NCI-H2107 treated with DMSO at 0.1 percent for 48 hours (cell line): ENCODE data around the gene VWA1.
"Not testable (repeated sequence)": the region's sequence is repeated elsewhere in the genome, so short reads cannot be mapped to it uniquely, and the experiment has no call there.

Experiments used
- DNase-seq: peaks from one replicate; lab custom pipeline; 2025; ENCODE audit not compliant: unreplicated experiment; lab: John Stamatoyannopoulos, UW

The VWA1 gene

DNA sequence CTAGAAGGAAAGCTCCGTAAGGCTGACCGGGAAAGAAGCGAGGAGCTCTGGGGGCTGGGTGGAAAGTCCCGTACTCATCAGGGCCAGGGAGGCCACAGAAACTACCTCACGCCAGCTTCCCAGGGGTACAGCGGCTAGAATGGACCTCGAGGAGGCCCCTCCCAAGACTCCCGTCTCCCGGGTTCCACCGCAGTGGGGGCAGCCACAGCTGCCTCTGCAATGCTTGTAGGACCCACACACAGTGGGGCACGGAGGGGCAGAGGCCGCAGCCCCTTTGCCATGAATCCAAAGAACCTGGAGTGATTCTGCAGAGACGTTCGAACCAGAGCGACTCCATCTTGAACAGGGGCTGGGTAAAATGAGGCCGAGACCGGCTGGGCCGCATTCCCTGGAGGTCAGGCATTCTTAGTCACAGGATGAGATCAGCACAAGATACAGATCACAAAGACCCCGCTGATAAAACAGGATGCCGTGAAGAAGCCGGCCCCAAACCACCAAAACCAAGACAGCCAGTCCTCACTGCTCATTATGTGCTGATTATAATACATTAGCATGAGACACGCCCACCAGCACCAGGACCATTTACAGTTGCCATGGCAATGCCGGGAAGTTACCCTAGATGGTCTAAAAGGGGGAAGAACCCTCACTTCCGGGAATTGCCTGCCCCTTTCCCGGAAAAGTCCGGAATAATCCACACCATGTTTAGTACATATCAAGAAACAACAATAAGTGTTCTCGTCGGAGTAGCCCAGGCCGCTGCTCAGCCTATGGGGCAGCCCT, 12.8 kb upstream of the VWA1 start:
- no peak for DNase-seq

DNA sequence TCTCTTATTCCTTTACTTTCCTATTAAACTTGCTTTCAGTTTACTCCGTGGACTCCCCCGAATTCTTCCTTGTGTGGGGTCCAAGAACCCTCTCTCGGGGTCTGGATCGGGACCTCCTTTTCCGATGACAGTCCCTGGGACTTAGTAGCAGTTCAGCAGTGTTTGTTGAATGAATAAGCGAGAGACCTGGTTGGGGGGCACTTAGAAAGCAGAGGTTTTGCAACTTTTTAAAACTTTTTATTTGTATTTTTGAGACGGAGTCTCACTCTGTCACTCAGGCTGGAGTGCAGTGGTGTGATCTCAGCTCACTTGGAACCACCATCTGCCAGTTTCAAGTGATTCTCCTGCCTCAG, 12.3 kb upstream of the VWA1 start:
- DNase-seq, result no peak

GRCh38 chr1:1424707-1425106, 10.8 kb upstream of the VWA1 start:
- DNase-seq, result no peak

DNA sequence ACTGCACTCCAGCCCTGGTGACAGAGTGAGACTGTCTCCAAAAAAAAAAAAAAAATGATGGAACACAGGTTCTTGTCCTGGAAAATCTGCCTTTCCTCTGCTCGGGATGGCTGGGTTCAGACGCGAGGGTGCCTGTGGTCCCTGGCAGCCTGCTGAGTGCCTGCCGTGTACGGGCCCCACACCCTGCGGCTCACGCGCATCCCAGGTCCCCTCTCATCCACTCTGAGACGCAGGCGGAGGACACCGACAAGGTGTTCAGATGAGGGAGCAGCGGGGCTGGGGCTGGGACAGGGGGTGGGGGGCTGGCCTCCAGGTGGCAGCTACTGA, 10.1 kb upstream of the VWA1 start:
- no peak for DNase-seq

DNA sequence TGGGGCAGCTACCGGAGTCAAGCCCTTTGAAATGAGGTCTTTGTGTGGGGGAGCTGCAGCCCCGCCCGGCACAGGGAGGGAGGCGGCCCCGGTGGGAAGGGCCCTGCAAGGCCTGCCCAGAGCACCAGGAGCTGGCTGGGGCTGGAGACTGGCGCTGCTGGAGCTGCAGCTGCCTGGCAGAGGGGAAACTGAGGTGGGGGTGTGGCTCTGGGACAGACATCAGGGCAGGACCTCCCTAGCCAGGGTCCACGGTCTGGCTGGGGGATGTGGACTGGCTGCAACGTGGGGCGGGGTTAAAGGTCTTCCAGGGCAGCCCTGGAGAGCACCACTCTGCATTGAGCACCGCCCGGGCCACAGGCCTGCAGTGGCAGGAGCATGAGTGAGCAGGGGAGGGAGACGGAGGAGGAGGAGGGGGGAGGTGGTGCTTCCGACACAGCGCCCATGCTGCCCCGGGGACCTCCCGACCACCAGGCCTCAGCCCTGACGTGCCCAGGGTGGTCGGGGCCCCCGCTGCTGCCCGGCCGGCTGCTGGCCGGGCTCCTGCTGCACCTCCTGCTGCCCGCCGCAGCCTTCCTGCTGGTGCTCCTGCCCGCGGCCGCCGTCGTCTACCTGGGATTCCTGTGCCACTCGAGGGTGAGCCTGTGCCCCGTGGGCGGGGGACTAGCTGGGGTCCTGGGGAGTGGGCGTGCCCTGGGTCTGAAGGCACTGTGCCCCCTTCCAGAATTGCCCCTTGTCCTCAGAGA, 9.6 kb upstream of the VWA1 start:
- DNase-seq, result no peak

GRCh38 chr1:1426496-1427105, 8.9 kb upstream of the VWA1 start:
- DNase-seq, result no peak

- DNase-seq, result no peak
Observed at GRCh38 chr1:1427106-1427819, 8.2 kb upstream of the VWA1 start.

DNA sequence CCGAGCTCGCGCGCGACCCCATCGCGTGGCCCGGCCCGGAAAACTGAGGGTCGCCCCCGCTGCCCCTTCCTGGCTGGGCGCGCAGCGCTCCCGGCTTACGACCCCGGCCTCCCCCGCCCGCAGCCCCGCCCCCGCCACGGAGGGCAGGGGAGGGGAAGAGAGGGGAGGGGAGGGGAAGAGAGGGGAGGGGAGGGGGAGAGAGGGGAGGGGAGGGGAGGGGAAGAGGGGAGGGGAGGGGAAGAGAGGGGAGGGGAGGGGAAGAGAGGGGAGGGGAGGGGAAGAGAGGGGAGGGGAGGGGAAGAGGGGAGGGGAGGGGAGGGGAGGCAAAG, 7.7 kb upstream of the VWA1 start:
- no peak for DNase-seq

DNA sequence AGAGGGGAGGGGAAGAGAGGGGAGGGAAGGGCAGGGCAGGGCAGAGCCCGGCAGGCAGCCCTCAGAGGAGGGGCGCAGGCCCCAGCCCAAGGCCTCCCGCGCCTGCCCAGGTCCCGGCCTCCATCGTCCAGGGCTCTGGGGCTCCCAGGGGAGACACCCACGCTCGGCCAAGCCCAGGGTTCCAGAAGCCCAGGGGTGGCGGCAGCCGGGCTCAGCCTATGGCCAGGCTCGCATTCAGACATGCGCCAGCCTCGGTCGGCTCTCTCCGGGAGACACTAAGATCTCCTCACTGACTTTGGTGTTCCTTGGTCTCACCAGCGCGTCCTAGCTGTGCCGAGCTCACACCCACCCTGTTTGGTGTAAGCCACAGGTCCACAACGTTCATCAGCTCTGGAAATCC, 7.3 kb upstream of the VWA1 start:
- DNase-seq, result no peak

- DNase-seq, result not testable (repeated sequence)
Observed at GRCh38 chr1:1428967-1429366, 6.5 kb upstream of the VWA1 start.

DNA sequence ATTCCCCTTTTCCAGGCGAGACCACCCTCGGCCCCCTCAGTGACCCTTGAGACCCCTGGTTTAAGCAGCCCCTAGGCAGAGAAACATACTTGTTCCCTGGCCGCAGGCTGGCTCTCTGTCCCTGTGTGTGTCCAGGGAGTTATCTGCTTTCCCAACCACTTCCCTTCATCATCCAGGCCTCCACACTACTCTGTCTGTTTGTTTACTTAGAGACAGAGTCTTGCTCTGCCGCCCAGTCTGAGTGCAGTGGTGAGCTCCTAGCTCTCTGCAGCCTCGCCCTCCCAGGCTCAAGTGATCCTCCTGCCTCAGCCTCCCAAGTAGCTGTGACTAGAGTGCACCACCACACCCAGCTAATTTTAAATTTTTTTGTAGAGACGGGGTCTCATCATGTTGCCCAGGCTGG, 5.8 kb upstream of the VWA1 start:
- DNase-seq, result no peak

GRCh38 chr1:1430114-1430982, 5.1 kb upstream of the VWA1 start:
- no peak for DNase-seq

DNA sequence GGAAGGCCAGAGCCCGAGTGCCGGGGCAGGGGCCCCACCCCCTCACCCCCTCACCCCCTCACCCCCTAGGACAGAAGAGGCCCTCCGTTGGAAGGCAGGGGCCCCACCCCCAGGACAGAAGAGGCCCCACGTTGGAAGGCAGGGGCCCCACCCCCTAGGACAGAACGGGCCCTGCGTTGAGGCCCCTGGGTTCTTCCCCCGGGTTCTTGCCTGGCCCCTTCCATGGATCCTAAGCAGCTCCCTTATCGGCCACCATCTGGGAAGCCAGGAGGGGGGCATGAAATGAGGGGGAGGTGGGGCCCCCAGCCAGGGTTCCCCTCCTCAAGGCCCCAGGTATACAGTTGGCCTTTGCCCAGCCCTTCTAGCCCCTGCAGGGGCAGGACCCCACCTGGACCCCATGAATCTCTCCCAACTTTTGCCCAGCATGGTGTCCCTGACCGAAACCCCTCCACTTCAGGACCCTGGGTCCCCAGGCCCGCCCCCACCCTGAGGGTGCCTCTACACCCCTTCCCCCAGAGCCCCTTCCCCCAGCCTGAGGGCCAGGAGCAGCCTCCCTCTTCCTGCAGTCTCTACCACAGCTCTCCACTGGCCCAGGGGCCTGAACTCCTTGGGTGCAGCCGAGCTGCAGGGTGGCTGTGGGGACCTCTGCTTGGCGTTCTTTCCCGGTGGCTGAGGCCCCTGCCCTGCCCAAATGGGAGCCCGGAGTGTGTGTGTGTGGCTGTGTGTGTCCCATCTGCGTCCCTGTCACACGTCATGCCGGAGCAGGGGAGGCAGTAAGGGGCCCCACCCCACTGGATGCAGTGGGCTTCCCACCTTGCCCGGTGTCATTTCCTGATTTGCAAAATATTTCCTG, 4.3 kb upstream of the VWA1 start:
- DNase-seq, result no peak

- no peak for DNase-seq
Observed at GRCh38 chr1:1431845-1432273, 3.6 kb upstream of the VWA1 start.

DNA sequence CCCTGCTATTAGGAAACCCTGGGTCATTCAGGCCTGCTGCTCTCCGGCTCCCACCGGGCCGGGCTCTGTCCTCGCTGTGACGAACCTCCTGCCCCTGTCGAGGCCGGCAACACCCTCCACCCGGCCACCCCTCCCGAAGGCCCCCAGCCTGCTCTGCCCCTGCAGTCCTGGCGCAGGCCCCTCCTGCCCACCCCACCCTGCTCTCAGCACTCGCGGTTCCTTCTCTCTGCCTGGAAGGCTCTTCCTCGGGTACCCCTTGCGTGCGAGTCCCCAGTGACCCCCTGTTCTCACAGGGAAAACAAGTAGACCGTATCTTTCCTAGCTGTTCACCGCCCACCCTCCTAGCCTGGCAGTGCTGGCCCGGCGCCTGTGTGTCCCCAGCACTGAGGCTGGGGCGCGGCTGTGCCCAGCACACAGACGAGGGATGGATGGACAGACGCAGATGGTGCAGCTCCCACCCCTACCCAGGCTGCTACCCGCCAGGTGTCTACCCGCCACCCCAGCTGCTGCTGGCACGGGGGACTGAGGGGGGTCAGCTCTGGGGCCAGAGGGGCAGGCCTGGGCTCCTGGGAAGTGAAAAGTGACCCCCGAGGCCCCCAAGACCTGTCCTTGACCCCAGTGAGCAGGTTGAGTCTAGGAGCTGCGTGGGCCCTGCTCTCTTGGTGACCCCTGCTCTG, 3.1 kb upstream of the VWA1 start:
- no peak for DNase-seq

GRCh38 chr1:1432951-1433803, 2.3 kb upstream of the VWA1 start:
- DNase-seq, result no peak

DNA sequence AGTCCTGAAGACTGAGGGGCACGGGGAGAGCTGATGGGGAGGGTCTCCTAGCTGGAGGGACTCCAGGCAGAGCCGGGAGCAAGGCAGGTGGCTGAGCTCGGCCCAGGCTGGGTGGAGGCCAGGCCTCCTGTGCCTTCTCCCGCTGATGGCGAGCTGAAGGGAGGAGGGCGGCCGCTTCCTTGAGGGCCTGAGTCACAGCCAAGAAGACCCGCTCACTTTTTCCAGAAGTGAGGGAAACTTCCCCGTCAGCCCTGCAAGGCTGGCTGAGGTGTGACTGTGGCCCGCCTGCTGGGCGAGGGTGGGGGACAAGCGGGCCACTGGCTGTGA, 1.7 kb upstream of the VWA1 start:
- DNase-seq, result no peak

- no peak for DNase-seq
Observed at GRCh38 chr1:1434131-1434823, 1.2 kb upstream of the VWA1 start.
